Cardiac fibroblast (primary cell): ENCODE results near the gene MYO7A.

Experiments used
- DNase-seq, 2 donors: peaks; one replicate each; pipeline versions ENCODE4 v3.0.0 to v3.0.0-alpha.2; 2010; ENCODE audit warnings: low read depth in 2 of 2
- H3K4me3 ChIP-seq, 2 donors: replicated peaks in 1 of 2; 1 replicate in 1 of 2; 2 replicates in 1 of 2; pipeline ENCODE4 v1.5.1; 2011; ENCODE audit warnings: low read depth in 2 of 2, low read length in 2 of 2, mild to moderate bottlenecking in 2 of 2, moderate library complexity in 1 of 2
- CTCF ChIP-seq: IDR thresholded peaks from one replicate; pipeline ENCODE4 v1.5.1; 2011; ENCODE audit warnings: low read depth, mild to moderate bottlenecking, low read length, inconsistent platforms

MYO7A gene

GRCh38 chr11:77089004-77089545 lies 39.0 kb upstream of the MYO7A start:
- H3K4me3 ChIP-seq, result no peak overlapping the region
- TF ChIP-seq CTCF, result no peak
- no peak for DNase-seq

- no peak for DNase-seq
- TF ChIP-seq CTCF, result no peak
- no peak overlapping the region for H3K4me3 ChIP-seq
Measured at GRCh38 chr11:77090046-77090372, 38.0 kb upstream of the MYO7A start.

GRCh38 chr11:77090373-77091111 lies 37.5 kb upstream of the MYO7A start:
- H3K4me3 ChIP-seq, result no peak overlapping the region
- no peak for DNase-seq
- no peak for TF ChIP-seq CTCF

- TF ChIP-seq CTCF, result peak; percentile 91
- peak; percentile 75 to 84 for DNase-seq
- H3K4me3 ChIP-seq, result no peak overlapping the region
Measured at GRCh38 chr11:77091146-77091940, 36.7 kb upstream of the MYO7A start.

- no peak for TF ChIP-seq CTCF
- H3K4me3 ChIP-seq, result no peak overlapping the region
- no peak for DNase-seq
Measured at GRCh38 chr11:77092382-77092781, 35.7 kb upstream of the MYO7A start.

- H3K4me3 ChIP-seq, result no peak overlapping the region
- no peak for TF ChIP-seq CTCF
- DNase-seq, result no peak
Measured at GRCh38 chr11:77093056-77093891, 34.8 kb upstream of the MYO7A start.
